Measurements from ENCODE around the gene HGF.

DNA sequence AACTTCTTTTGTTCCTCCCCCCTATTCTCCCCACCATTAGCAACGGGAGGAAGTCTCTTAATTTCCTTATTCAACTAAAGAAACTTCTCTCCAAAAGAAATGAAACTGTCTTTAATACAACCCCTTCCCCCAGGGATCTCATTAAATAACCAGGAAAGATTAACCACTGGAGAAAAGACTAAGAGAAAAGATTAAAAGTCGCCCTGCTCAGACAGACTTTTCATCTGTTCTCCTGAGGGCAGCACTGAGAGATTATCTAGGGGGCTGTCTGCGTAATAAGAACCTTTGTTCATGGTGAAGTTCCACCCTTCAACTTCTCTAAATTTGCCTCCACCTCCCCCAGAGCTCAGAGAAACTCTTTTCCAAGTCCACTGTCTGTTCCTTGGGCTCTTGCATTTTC lies 105.5 kb downstream of the HGF start:
- TF ChIP-seq, protein P1, sequence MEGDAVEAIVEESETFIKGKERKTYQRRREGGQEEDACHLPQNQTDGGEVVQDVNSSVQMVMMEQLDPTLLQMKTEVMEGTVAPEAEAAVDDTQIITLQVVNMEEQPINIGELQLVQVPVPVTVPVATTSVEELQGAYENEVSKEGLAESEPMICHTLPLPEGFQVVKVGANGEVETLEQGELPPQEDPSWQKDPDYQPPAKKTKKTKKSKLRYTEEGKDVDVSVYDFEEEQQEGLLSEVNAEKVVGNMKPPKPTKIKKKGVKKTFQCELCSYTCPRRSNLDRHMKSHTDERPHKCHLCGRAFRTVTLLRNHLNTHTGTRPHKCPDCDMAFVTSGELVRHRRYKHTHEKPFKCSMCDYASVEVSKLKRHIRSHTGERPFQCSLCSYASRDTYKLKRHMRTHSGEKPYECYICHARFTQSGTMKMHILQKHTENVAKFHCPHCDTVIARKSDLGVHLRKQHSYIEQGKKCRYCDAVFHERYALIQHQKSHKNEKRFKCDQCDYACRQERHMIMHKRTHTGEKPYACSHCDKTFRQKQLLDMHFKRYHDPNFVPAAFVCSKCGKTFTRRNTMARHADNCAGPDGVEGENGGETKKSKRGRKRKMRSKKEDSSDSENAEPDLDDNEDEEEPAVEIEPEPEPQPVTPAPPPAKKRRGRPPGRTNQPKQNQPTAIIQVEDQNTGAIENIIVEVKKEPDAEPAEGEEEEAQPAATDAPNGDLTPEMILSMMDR (IDR thresholded peaks at IDR 0.05) = no peak
- TF ChIP-seq POLR2A (IDR thresholded peaks at IDR 0.05) (no peak), POLR2AphosphoS5 (IDR thresholded peaks at IDR 0.05) (no peak), EP300 (IDR thresholded peaks at IDR 0.05; ENCODE audit: low read depth) (no peak)
